Measurements from ENCODE around the gene RSPRY1.
A peak's percentile ranks its signal among the peaks of the same experiment; 100 is the strongest.

RSPRY1 gene

GRCh38 chr16:57185945-57186871 is at the start of gene RSPRY1, which contains the start of gene PSME3IP1:
Gene RSPRY1, plus strand, starts transcription at chr16:57186329. Its CDS starts 18,330 bp downstream, at chr16:57204659.
Gene PSME3IP1, minus strand, starts transcription at chr16:57186039. Its CDS starts 12,185 bp downstream, at chr16:57173854.
- Mint-ChIP-seq H3K36me3 (ENCODE audit: low read depth) (peaks cover 2% of the 10 kb centered on the region), H3K27me3 (ENCODE audit: low read depth) (no peaks in the 10 kb centered on the region), H3K4me1 (peaks cover 46% of the 10 kb centered on the region), H3K9me3 (peaks cover 2% of the 10 kb centered on the region), H3K4me3 (peak within 1 kb of the TSS; percentile 98 to 99 (median 99)), H3K27ac (peak within 1 kb of the TSS; percentile 89 to 98 (median 98))
- TF ChIP-seq CTCF (IDR thresholded peaks at IDR 0.05; ENCODE audit: unreplicated experiment in 3 of 3): no peak

- H3K9me3 Mint-ChIP-seq: no peaks in the 10 kb centered on the region
- no peak for TF ChIP-seq CTCF (IDR thresholded peaks at IDR 0.05; ENCODE audit: unreplicated experiment in 3 of 3)
- peaks cover 16% of the 10 kb centered on the region for H3K4me1 Mint-ChIP-seq
- H3K36me3 Mint-ChIP-seq (ENCODE audit: low read depth): no peaks in the 10 kb centered on the region
- no peaks in the 10 kb centered on the region for H3K27me3 Mint-ChIP-seq (ENCODE audit: low read depth)
- H3K27ac Mint-ChIP-seq: no peak overlapping the region
- no peak overlapping the region for H3K4me3 Mint-ChIP-seq
Observed at GRCh38 chr16:57137043-57137442, 49.1 kb upstream of the RSPRY1 start.

GRCh38 chr16:57137566-57138273 is 48.4 kb upstream of the RSPRY1 start:
- H3K4me1 Mint-ChIP-seq: peaks cover 22% of the 10 kb centered on the region
- no peaks in the 10 kb centered on the region for H3K9me3 Mint-ChIP-seq
- H3K27ac Mint-ChIP-seq: no peak overlapping the region
- no peak for TF ChIP-seq CTCF (IDR thresholded peaks at IDR 0.05; ENCODE audit: unreplicated experiment in 3 of 3)
- H3K4me3 Mint-ChIP-seq: no peak overlapping the region
- H3K27me3 Mint-ChIP-seq (ENCODE audit: low read depth): peaks cover 4% of the 10 kb centered on the region
- no peaks in the 10 kb centered on the region for H3K36me3 Mint-ChIP-seq (ENCODE audit: low read depth)

GRCh38 chr16:57138281-57138935 is 47.7 kb upstream of the RSPRY1 start:
- H3K36me3 Mint-ChIP-seq (ENCODE audit: low read depth): no peaks in the 10 kb centered on the region
- no peaks in the 10 kb centered on the region for H3K9me3 Mint-ChIP-seq
- H3K4me3 Mint-ChIP-seq: no peak overlapping the region
- H3K27me3 Mint-ChIP-seq (ENCODE audit: low read depth): peaks cover 4% of the 10 kb centered on the region
- TF ChIP-seq CTCF (IDR thresholded peaks at IDR 0.05; ENCODE audit: unreplicated experiment in 3 of 3): no peak
- H3K4me1 Mint-ChIP-seq: peaks cover 23% of the 10 kb centered on the region
- H3K27ac Mint-ChIP-seq: no peak overlapping the region

- no peaks in the 10 kb centered on the region for H3K9me3 Mint-ChIP-seq
- H3K36me3 Mint-ChIP-seq (ENCODE audit: low read depth): no peaks in the 10 kb centered on the region
- peaks cover 27% of the 10 kb centered on the region for H3K4me1 Mint-ChIP-seq
- no peak overlapping the region for H3K4me3 Mint-ChIP-seq
- no peak overlapping the region for H3K27ac Mint-ChIP-seq
- peaks cover 4% of the 10 kb centered on the region for H3K27me3 Mint-ChIP-seq (ENCODE audit: low read depth)
- no peak for TF ChIP-seq CTCF (IDR thresholded peaks at IDR 0.05; ENCODE audit: unreplicated experiment in 3 of 3)
Observed at GRCh38 chr16:57140931-57141668, 45.0 kb upstream of the RSPRY1 start.
